ENCODE measurements around the gene SLC35D2. TPM values are rescaled to one million over a fixed set of nuclear protein-coding genes. Genes with fewer than 3 reads are reported as not detected.

The SLC35D2 gene
- total RNA-seq, 2 experiments from 2014 or later, result 5.3 to 6.7 TPM

DNA sequence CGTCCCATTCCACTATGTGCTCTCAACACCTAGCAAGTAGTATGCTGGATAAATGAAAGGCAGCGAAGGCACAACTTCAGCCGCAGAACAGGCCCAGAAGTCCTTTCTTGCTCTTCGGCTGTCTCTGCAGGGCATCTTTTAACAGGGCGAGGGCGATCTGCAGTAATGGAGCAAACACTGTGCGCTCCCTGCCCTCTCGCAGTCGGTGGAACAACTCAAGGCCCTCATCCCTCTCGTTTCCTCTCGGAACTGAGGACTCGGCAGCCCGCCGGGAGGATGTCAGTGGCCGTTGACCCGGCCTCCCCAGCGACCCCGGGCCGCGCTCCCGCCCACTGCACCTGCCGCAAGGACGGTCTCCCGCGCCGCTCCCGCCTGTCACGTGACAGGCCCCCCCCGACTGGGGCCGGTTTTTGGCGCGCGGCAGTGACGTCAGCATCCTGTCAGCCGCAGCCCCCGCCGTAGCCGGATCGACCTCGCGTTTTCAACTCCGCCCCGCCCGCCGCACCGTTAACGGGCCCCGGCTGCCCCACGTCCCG, 33.6 kb upstream of the SLC35D2 start:
- peak; percentile 94 for DNase-seq
- Mint-ChIP-seq H3K27me3 (no peaks in the 10 kb centered on the region), H3K36me3 (peaks cover 18% of the 10 kb centered on the region), H3K27ac (peak overlapping the region; percentile 89), H3K9me3 (ENCODE audit: low read depth) (no peaks in the 10 kb centered on the region), H3K4me3 (peak overlapping the region; percentile 94), H3K4me1 (peaks cover 51% of the 10 kb centered on the region)
- peak; percentile 3 for ATAC-seq
- CTCF ChIA-PET, result interaction anchor here (0.8 kb wide), 1 partner anchor 250 kb away, joined by 3 read pairs; no protein-coding TSS in a partner anchor

DNA sequence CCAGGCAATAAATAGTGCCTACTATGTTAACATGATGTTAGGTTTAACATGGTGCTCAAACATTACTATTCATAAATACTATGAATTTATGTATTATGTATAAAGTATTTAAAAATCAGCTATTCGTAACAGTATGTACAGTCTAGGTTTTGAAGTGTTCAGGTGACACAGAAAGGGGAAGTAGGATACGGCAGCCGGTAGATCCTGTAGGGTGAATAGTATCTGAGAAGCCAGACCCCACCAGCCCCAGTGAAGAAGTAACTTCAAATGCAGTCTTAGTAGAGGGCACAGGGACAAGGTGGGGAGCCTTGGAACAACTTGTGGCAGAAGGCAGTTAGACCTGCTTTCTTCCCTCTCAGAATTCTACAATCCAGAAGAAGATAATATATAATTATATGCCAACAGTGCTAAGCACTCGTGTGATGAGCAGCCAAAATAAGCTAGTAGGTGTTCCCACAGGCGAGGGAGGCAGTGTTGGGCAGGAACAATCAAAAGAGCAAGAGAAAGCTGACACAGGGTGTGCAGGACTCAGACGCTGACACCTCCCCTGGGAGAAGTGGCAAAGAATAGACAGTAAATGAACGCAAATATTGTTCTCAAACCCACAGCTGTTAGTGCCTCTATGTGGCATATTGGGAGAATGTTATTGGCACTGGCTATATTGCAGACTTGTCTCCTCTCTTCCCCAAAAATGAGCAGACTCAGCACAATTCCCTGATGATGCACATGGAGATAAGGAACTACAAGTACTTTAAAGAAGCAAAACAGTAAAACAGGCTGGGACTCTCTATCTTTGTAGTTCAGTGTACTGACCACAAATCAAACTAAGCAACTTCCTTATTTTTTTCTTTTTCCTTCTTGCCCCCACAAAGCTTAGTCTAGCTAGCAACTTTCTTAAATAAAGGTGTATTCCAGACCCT, 30.1 kb upstream of the SLC35D2 start:
- ATAC-seq (no peak), DNase-seq (no peak)
- Mint-ChIP-seq H3K4me1 (peaks cover 54% of the 10 kb centered on the region), H3K9me3 (ENCODE audit: low read depth) (no peaks in the 10 kb centered on the region), H3K27me3 (no peaks in the 10 kb centered on the region), H3K4me3 (peak overlapping the region; percentile 52), H3K27ac (peak overlapping the region; percentile 76), H3K36me3 (peaks cover 37% of the 10 kb centered on the region)
- CTCF ChIA-PET, result interaction anchor here (1.1 to 1.4 kb wide), 2 partner anchors 28 to 96 kb away, joined by 3 to 4 read pairs; no protein-coding TSS in a partner anchor

DNA sequence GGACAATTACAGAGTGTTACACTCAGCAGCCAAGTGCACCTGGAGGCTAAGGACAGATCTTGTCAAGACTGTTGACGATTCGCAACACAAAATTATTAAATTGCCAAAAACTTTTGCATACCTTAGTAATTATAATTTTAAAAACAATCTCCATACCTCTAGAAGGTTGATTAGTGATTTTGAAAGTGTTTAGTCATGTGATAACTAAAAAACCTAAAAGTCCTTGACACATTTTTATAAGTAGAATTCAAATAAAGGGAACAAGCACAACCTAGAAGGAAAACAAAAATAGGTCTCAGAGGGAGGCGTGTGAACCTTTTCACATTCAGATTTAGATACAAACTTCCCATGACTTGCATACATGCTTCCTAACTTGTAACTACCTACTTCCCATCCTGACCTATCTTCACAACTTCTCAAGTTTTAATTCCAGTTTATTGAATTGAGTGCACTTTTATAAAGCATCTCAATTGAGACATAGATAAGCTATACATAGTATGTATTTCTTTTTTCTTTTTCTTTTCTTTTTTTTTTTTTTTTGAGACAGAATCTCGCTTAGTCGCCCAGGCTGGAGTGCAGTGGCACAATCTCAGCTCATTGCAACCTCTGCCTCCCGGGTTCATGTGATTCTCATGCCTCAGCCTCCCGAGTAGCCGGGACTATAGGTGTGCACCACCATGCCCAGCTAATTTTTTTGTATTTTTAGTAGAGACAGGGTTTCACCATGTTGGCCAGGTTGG, 28.8 kb upstream of the SLC35D2 start:
- H3K4me3 Mint-ChIP-seq, result no peak overlapping the region
- CTCF ChIA-PET, result interaction anchor here (1.1 kb wide), 1 partner anchor 30 kb away, joined by 4 read pairs; no protein-coding TSS in a partner anchor
- peak overlapping the region; percentile 52 for H3K27ac Mint-ChIP-seq
- no peaks in the 10 kb centered on the region for H3K27me3 Mint-ChIP-seq
- H3K9me3 Mint-ChIP-seq (ENCODE audit: low read depth), result no peaks in the 10 kb centered on the region
- H3K36me3 Mint-ChIP-seq, result peaks cover 45% of the 10 kb centered on the region
- ATAC-seq (no peak), DNase-seq (no peak)
- H3K4me1 Mint-ChIP-seq, result peaks cover 61% of the 10 kb centered on the region

DNA sequence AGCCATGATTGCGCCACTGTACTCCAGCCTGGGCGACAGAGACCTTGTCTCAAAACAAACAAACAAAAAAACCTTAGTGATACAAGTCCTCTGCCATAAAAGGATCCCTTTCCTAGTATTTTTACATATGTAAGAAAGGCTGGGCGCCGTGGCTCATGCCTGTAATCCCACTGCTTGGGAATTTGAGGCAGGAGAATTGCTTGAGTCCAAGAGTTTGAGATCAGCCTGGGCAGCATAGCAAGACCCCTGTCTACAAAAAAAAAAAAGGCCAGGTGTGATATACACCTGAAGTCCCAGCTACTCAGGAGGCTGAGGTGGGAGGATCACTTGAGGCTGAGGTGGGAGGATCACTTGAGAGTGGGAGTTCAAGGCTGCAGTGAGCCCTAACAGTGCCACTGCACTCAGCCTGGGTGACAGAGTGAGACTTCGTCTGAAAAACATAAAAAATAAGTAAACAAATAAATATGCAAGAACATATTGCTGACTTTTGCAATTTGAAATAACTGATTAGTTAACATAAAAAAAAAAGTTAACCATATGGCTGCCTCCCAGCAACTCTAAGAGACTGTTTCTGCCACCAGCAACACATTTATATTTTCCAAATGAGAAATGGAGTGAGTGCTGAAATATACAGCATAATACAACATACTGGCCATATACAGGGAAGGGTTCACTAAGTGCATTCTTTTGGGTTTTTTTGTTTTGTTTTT, 27.8 kb upstream of the SLC35D2 start:
- Mint-ChIP-seq H3K36me3 (peaks cover 40% of the 10 kb centered on the region), H3K4me3 (no peak overlapping the region), H3K9me3 (ENCODE audit: low read depth) (no peaks in the 10 kb centered on the region), H3K4me1 (peaks cover 58% of the 10 kb centered on the region), H3K27me3 (no peaks in the 10 kb centered on the region), H3K27ac (peak overlapping the region; percentile 28)
- CTCF ChIA-PET, result no interaction called here
- DNase-seq (no peak), ATAC-seq (no peak)

DNA sequence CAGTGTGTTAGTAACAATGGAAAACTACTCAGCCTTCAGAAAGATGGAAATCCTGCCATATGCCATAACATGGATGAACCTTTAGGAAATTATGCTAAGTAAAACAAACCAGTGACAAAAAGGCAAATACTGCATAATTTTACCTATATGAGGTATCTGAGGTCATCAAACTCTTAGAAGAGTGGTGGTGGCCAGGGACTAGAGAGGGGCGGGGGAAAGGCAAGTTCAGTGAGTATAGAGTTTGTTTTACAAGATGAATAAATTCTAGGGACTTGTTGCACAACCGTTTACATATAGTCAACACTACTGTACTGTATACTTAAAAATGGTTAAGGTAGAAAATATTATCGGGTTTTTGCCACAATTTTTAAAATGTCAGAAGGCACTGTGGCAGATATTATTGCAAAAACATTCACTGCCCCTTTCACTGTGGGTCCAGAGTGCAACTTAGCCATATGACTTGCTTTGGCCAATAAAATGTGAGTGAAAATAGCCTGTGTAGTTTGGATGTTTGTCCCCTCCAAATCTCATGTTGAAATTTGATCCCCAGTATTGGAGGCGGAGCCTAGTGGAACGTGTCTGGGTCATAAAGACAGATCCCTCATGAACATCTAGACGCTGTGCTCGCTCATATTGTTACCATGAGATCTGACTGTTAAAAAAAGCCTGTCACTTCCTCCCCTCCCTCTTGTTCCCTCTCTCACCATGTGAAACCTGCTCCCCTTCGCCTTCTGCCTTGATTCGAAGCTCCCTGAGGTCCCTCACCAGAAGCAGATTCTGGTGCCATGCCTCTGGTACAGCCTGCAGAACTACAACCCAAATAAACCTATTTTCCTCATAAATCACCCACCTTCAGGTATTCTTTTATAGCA, 25.1 kb upstream of the SLC35D2 start:
- Mint-ChIP-seq H3K27me3 (no peaks in the 10 kb centered on the region), H3K36me3 (peaks cover 45% of the 10 kb centered on the region), H3K4me3 (no peak overlapping the region), H3K4me1 (peaks cover 46% of the 10 kb centered on the region), H3K9me3 (ENCODE audit: low read depth) (no peaks in the 10 kb centered on the region), H3K27ac (peak overlapping the region; percentile 74)
- DNase-seq (no peak), ATAC-seq (peak; percentile 32)
- CTCF ChIA-PET, result interaction anchor here (1.3 kb wide), 1 partner anchor 17 kb away, joined by 4 read pairs; no protein-coding TSS in a partner anchor

DNA sequence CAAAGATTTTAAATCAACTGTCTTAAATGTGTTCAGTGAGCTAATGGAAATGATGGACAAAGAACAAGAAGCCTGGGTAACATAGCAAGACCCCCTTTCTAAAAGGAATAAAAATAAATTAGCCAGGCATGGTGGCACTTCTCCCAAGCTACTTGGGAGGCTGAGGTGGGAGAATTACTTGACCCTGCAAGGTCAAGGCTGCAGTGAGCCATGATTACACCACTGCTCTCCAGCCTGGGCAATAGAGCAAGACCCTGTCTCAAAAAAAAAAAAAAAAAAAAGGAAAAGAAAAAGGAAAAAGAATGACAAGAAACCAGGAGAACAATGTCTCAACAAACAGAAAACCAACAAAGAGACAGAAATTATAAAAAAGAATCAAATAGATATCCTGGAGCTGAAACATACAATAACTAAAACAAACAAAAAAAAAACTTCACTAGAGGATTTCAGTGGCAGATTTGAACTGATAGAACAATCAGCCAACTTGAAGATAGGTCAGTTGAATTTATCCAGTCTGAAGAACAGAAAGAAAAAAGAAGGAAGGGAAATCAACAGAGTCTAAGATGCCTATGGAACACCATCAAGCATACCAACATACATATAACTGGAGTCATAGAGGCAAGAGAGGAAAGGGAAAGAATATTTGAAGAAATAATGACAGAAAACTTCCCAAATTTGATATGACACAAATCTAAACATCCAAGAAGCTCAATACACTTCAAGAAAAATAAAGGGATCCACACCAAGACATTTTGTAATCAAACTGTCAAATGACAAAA, 16.8 kb upstream of the SLC35D2 start:
- no peaks in the 10 kb centered on the region for H3K27me3 Mint-ChIP-seq
- ATAC-seq, result no peak
- CTCF ChIA-PET, result interaction anchor here (0.6 to 2.0 kb wide), 4 partner anchors 14 to 948 kb away, joined by 3 to 5 read pairs (median 4); no protein-coding TSS in a partner anchor
- no peak for DNase-seq
- peaks cover 51% of the 10 kb centered on the region for H3K36me3 Mint-ChIP-seq
- peak overlapping the region; percentile 48 for H3K4me3 Mint-ChIP-seq
- H3K4me1 Mint-ChIP-seq, result peaks cover 33% of the 10 kb centered on the region
- peaks cover 4% of the 10 kb centered on the region for H3K9me3 Mint-ChIP-seq (ENCODE audit: low read depth)
- peak overlapping the region; percentile 87 for H3K27ac Mint-ChIP-seq

DNA sequence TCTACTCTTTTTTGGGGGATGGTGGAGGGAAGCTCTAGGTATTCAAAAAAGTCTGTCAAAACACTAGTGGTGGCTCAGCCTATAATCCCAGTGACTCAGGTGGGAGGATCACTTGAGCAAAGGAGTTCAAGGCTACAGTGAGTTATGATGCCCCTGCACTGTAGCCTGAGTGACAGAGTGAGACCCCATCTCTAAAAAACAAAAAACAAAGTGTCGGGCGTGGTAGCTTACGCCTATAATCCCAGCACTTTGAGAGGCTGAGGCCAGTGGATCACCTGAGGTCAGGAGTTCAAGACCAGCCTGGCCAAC, 15.8 kb upstream of the SLC35D2 start:
- no peak for DNase-seq
- Mint-ChIP-seq H3K4me3 (peak overlapping the region; percentile 48), H3K36me3 (peaks cover 55% of the 10 kb centered on the region), H3K4me1 (peaks cover 33% of the 10 kb centered on the region), H3K27ac (peak overlapping the region; percentile 87), H3K9me3 (ENCODE audit: low read depth) (peaks cover 4% of the 10 kb centered on the region), H3K27me3 (no peaks in the 10 kb centered on the region)
- peak; percentile 55 for ATAC-seq
- CTCF ChIA-PET, result interaction anchor here (0.9 to 2.0 kb wide), 3 partner anchors 11 to 72 kb away, joined by 3 to 5 read pairs (median 3); no protein-coding TSS in a partner anchor

DNA sequence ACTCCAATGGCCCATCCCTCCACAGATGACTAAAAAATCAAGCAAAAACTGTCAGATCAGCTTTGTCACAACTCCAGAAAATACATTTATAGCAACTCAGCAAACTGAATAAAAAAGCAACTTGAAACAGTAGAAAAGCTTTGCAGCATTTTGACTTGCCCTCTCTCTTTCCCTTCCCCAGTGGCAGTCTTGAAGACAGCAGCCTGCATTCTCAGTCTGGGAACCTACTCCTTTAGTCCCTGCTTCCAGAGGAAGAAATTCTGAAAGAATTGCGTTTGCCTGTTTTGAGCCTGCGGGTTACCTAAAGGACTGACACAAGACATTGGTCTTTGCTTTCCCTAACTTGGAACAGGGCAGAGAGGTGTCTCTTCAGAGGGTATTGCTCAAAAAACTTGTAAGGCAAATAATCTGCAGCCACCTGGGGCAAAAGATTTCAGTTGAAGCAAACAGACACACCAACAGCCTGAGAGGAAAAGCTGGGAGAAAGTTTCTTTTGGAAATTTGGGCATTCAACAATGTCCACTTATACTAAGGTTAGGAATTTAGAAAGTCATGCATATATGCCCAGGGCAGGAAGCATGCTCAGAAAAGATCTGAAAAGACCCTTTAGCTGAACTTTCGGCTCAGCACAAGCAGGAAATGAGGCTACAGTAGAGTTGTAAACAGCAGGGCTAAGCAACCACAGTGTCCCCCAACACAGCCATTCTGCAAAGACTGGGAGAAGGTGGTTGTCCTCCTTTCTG, 15.2 kb upstream of the SLC35D2 start:
- peak; percentile 52 for DNase-seq
- Mint-ChIP-seq H3K27me3 (no peaks in the 10 kb centered on the region), H3K36me3 (peaks cover 56% of the 10 kb centered on the region), H3K4me1 (peaks cover 33% of the 10 kb centered on the region), H3K4me3 (peak overlapping the region; percentile 48), H3K27ac (peak overlapping the region; percentile 87), H3K9me3 (ENCODE audit: low read depth) (peaks cover 4% of the 10 kb centered on the region)
- peak; percentile 81 for ATAC-seq
- CTCF ChIA-PET, result interaction anchor here (0.9 to 2.0 kb wide), 3 partner anchors 11 to 71 kb away, joined by 3 to 5 read pairs (median 3); no protein-coding TSS in a partner anchor

DNA sequence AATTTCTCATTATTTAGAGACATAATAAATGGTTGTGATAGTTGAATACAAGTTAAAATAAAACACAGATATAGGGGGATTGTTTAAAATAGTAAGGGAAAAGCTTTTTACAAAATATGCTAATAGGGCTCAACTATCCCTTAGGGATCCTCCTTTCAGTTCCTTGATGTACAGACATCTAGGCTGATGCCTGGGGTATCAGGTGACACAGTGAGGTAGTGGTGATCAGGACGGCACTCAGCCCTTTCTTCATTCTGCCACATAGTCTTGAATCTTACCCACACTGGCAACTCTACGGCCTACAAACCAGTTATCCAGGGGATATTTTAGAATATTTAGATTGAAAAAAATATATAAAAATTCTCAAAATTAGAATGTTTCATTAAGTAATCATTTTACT, 12.5 kb upstream of the SLC35D2 start:
- CTCF ChIA-PET, result no interaction called here
- Mint-ChIP-seq H3K36me3 (peaks cover 54% of the 10 kb centered on the region), H3K27ac (no peak overlapping the region), H3K4me3 (no peak overlapping the region), H3K9me3 (ENCODE audit: low read depth) (peaks cover 4% of the 10 kb centered on the region), H3K4me1 (peaks cover 37% of the 10 kb centered on the region), H3K27me3 (no peaks in the 10 kb centered on the region)
- DNase-seq (no peak), ATAC-seq (no peak)

DNA sequence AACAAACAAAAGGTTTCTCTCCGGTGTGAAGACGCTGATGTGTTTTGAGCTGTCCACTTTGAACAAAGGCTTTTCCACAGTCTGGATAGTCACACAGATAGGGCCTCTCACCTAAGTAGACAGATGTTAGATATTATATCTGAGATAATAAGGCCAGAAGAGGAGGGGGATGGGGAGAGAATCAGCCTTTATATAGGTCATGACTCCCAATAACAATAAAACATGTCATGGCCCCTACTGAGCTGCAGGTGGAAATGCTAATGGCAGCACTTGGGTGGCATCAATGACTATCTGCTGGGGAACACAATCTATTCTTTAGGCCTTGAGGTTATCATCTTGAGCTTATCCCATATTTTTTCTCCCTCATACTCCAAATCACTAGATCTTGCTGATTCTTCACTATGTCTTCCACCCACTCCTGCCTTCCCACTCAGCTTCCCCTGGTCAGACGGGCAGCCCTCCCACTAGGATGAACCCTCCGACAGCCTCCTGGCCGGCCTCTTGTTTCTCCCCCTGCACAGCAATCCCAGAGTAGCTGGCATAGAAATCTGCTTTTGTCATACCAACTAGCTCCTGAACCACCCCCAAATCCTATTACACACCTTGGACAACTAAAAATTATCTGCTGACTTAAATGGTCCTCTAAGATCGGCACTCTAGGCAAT, 11.5 kb upstream of the SLC35D2 start:
- CTCF ChIA-PET, result no interaction called here
- H3K36me3 Mint-ChIP-seq, result peaks cover 55% of the 10 kb centered on the region
- ATAC-seq, result no peak
- no peak for DNase-seq
- H3K4me1 Mint-ChIP-seq, result peaks cover 30% of the 10 kb centered on the region
- no peak overlapping the region for H3K27ac Mint-ChIP-seq
- H3K27me3 Mint-ChIP-seq, result no peaks in the 10 kb centered on the region
- no peak overlapping the region for H3K4me3 Mint-ChIP-seq
- no peaks in the 10 kb centered on the region for H3K9me3 Mint-ChIP-seq (ENCODE audit: low read depth)

DNA sequence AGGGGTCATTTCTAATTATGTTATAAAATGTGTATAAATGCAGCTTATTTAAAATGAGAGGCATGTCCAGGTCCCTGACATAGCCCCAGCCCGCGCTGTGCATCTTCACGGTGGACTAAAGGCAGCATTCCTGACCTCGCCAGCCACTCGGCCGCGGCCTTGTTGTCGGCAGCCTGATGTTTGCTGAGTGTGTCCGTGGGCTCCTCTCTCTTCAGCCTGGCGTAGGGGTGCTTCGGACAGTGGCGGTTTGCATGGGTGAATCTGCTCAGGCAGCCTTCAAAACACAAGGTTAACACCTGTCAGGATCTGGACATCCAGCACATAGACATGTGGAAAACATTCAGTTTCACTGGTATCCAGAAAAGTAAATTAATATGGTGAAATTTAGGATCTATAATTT, 8.8 kb upstream of the SLC35D2 start:
- Mint-ChIP-seq H3K27me3 (no peaks in the 10 kb centered on the region), H3K9me3 (ENCODE audit: low read depth) (no peaks in the 10 kb centered on the region), H3K36me3 (peaks cover 51% of the 10 kb centered on the region), H3K4me3 (no peak overlapping the region), H3K27ac (no peak overlapping the region), H3K4me1 (peaks cover 10% of the 10 kb centered on the region)
- ATAC-seq (no peak), DNase-seq (peak; percentile 2)
- CTCF ChIA-PET, result interaction anchor here (1.8 kb wide), 1 partner anchor 17 kb away, joined by 4 read pairs; no protein-coding TSS in a partner anchor

Measured in activated CD8-positive, alpha-beta memory T cell treated with anti-CD3 and anti-CD28 coated beads, Interleukin-2, amount 10 ng/mL, durations not matched to agents 7 days and 5 days (primary cell).